SH-SY5Y (cell line): ENCODE measurements around the gene EID3.
A peak's percentile ranks its signal among the peaks of the same experiment; 100 is the strongest.

ENCODE experiments used
- GATA2 ChIP-seq: IDR thresholded peaks from 2 replicates; pipeline ENCODE4 v1.6.1; 2011; ENCODE audit warnings: mild to moderate bottlenecking, low read depth, low read length
- GATA3 ChIP-seq: IDR thresholded peaks from 2 replicates; pipeline ENCODE4 v1.6.1; 2011; ENCODE audit warnings: low read depth, mild to moderate bottlenecking, low read length, moderate library complexity

DNA sequence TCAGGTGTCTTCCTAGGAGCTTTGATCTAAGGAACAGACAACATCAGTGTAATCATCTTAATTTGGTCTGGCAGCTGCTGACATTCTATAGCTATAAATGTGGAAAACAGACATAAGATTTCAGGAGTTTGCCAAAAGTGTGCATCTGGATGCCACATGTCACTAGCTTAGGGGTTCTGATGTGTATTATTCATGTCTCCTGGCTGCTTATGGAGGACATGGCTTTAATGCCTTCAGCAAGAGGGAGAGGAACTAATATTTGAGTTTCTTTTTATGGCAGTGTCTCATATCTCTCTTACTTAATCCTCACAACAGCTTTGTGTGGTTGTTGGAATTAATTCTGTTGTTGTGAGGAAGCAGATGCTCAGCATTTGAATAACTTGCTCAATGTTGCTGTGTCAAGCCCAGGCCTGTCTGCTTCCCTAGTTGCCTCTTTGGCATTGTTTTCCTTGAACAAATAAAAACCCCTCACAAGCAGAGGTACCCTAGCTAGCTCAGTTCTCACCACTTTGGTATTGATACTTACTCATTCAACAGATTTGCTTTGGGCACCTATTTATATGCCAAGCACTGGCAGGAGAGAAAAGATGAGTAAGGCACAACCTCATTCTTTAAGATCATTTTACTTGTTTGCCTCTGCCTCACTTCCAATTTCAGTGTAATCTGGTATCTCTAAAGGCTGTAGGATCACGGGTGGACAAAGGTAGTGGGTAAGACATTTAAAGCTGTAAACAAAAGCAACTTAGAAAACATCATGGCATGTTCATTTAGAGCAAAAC lies 39.8 kb upstream of the EID3 start:
- TF ChIP-seq GATA3 (no peak), GATA2 (0 out of 2 replicates have a peak, but pooled peaks have one; percentile 39)
